Mesothelial cell of epicardium (in vitro differentiated cells): ENCODE data around the gene FBLIM1. TPM values are rescaled to one million over a fixed set of nuclear protein-coding genes. Genes with fewer than 3 reads are reported as not detected.

Experiments
- DNase-seq, 2 experiments: peaks; one replicate each; pipeline ENCODE4 v3.0.0; 2021; ENCODE audit warnings: low spot score in 2 of 2; ENCODE audit not compliant: unreplicated experiment in 2 of 2
- H3K27ac Mint-ChIP-seq: 2 replicates; pipeline ENCODE4 v1.8.0; 2021; ENCODE audit warnings: mixed read lengths
- H3K27me3 Mint-ChIP-seq: 2 replicates; pipeline ENCODE4 v1.8.0; 2021; ENCODE audit warnings: low read depth, mixed read lengths
- H3K36me3 Mint-ChIP-seq: 2 replicates; pipeline ENCODE4 v1.8.0; 2021; ENCODE audit warnings: mixed read lengths
- H3K4me1 Mint-ChIP-seq: 2 replicates; pipeline ENCODE4 v1.8.0; 2021; ENCODE audit warnings: mixed read lengths
- H3K4me3 Mint-ChIP-seq: 2 replicates; pipeline ENCODE4 v1.8.0; 2021; ENCODE audit warnings: mild to moderate bottlenecking, moderate library complexity, mixed read lengths
- H3K9me3 Mint-ChIP-seq: 2 replicates; pipeline ENCODE4 v1.8.0; 2021; ENCODE audit warnings: mixed read lengths
- total RNA-seq: library from RNA; stranded (reverse); gene quantifications from 3 replicates; pipeline ENCODE4 v1.2.1, GENCODE V29; 2021
- TF ChIP-seq, protein P1 (sequence below): fragments of 200-600 bp; sonication (generic); IDR thresholded peaks from one replicate; pipeline ENCODE4 v1.5.0; 2021; ENCODE audit warnings: antibody characterized with exemption; ENCODE audit not compliant: unreplicated experiment

FBLIM1 gene
- total RNA-seq, 1 donor from 2014 or later, result 103 TPM

- DNase-seq, result no peak
- no peaks in the 10 kb centered on the region for H3K9me3 Mint-ChIP-seq
- H3K4me1 Mint-ChIP-seq, result peaks cover 11% of the 10 kb centered on the region
Measured at GRCh38 chr1:15750924-15751323, 7.7 kb upstream of the FBLIM1 start.

GRCh38 chr1:15751717-15752116 is 6.9 kb upstream of the FBLIM1 start:
- TF ChIP-seq, protein P1, sequence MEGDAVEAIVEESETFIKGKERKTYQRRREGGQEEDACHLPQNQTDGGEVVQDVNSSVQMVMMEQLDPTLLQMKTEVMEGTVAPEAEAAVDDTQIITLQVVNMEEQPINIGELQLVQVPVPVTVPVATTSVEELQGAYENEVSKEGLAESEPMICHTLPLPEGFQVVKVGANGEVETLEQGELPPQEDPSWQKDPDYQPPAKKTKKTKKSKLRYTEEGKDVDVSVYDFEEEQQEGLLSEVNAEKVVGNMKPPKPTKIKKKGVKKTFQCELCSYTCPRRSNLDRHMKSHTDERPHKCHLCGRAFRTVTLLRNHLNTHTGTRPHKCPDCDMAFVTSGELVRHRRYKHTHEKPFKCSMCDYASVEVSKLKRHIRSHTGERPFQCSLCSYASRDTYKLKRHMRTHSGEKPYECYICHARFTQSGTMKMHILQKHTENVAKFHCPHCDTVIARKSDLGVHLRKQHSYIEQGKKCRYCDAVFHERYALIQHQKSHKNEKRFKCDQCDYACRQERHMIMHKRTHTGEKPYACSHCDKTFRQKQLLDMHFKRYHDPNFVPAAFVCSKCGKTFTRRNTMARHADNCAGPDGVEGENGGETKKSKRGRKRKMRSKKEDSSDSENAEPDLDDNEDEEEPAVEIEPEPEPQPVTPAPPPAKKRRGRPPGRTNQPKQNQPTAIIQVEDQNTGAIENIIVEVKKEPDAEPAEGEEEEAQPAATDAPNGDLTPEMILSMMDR, result no peak
- Mint-ChIP-seq H3K9me3 (no peaks in the 10 kb centered on the region), H3K4me3 (no peak overlapping the region), H3K27ac (no peak overlapping the region), H3K4me1 (peaks cover 11% of the 10 kb centered on the region), H3K36me3 (no peaks in the 10 kb centered on the region), H3K27me3 (no peaks in the 10 kb centered on the region)
- DNase-seq, result no peak

More at GRCh38 chr1:15750924-15751323, 7.7 kb upstream of the FBLIM1 start:
- Mint-ChIP-seq H3K27me3 (no peaks in the 10 kb centered on the region), H3K27ac (no peak overlapping the region), H3K4me3 (no peak overlapping the region), H3K36me3 (no peaks in the 10 kb centered on the region)
- TF ChIP-seq, protein P1, result no peak

DNA sequence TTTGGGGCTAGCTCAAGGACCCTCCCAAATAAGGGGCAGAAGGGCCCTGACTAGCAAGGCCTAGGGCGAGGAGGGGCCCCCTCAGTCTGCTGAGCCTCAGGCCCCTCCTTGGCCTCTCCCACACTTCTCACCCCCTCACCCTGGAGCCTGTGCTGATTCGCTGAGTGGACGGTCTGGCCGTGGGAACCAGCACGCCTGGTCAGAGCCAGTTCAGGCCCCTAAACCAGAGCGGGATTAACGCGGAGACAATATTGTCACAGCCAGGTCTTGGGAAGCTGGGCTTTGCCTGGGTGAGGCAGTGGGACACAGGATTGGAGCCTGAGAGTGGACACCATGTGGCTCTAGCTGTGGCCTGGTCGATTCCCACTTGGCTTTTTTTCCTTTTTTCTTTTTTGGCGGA is 4.8 kb upstream of the FBLIM1 start:
- Mint-ChIP-seq H3K27ac (no peak overlapping the region), H3K27me3 (no peaks in the 10 kb centered on the region), H3K4me3 (no peak overlapping the region), H3K36me3 (no peaks in the 10 kb centered on the region), H3K4me1 (peaks cover 16% of the 10 kb centered on the region), H3K9me3 (no peaks in the 10 kb centered on the region)
- TF ChIP-seq, protein P1, result no peak
- DNase-seq, result no peak

- peaks cover 11% of the 10 kb centered on the region for H3K4me1 Mint-ChIP-seq
- no peak for DNase-seq
- no peak overlapping the region for H3K4me3 Mint-ChIP-seq
- no peak overlapping the region for H3K27ac Mint-ChIP-seq
- no peaks in the 10 kb centered on the region for H3K9me3 Mint-ChIP-seq
- no peaks in the 10 kb centered on the region for H3K27me3 Mint-ChIP-seq
- no peaks in the 10 kb centered on the region for H3K36me3 Mint-ChIP-seq
- TF ChIP-seq, protein P1, result no peak
Measured at GRCh38 chr1:15755021-15755645, 3.5 kb upstream of the FBLIM1 start.

GRCh38 chr1:15755646-15756040 is 3.0 kb upstream of the FBLIM1 start:
- Mint-ChIP-seq H3K36me3 (no peaks in the 10 kb centered on the region), H3K27me3 (no peaks in the 10 kb centered on the region), H3K9me3 (no peaks in the 10 kb centered on the region), H3K4me1 (peaks cover 14% of the 10 kb centered on the region), H3K4me3 (no peak overlapping the region), H3K27ac (no peak overlapping the region)
- TF ChIP-seq, protein P1, result no peak
- DNase-seq, result no peak
